G401 (cell line): Measurements from ENCODE around the gene LRIG3. TPM values are rescaled to one million over a fixed set of nuclear protein-coding genes. Genes with fewer than 3 reads are reported as not detected.
"Not testable (repeated sequence)": the region's sequence is repeated elsewhere in the genome, so short reads cannot be mapped to it uniquely, and the experiment has no call there.

Source experiments
- DNase-seq: peaks from one replicate; pipeline ENCODE4 v3.0.0-alpha.2; 2015; ENCODE audit warnings: low spot score
- in situ Hi-C: cut with HindIII; loops from 2 replicates; pipeline ENCODE4 v1.10.0; 2016; ENCODE audit warnings: low sequenced_read_pairs, mixed read lengths
- total RNA-seq: library from RNA; depleted of rRNA; stranded (reverse); fragments of >200 nt; shearing (Covaris generic); gene quantifications from 2 replicates; pipeline ENCODE4 v1.2.3, GENCODE V29; 2014; rRNA removed

The LRIG3 gene
- total RNA-seq = 0.58 and 0.74 TPM in 2 replicates

DNA sequence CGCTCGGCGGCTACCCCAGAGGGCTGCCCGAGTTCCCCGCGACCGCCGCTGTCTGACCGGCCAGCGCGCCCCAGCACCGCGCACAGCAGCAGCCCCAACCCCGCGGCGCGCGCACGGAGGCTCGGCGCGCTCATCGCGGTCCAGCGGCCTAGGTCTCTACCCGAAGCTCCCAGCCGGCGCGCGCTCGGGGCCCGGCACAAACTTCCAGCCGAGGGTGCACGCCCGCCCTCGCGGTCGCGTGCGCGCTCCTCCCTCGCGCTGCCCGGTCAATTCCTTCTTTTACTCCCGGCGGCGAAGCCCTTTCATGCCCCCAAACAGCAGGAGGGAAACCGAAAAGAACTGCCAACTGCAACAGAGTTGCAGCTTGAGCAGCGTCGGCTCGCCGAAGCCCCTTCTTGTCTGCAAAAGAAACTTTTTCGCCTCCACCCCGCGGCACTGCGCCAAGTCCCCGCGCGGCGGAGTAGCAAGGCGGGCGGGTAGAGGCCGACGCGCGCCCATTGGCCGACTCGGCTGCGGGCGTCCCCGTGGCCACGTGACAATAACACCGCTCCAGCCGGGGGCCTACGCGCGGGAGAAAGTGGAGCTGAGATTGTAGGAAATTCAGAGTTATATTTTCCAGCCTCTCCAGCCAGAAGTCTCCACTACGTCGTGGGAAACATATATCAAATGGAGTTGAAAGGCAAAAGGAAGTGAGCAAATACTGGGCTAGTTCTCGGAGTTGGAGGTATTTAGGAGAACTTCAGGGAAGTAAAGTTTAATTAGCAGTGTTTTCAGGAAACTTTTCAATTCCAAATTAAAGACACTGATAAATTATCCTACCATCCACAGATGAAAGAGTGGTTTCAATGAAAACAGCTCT lies at the start of gene LRIG3:
Gene LRIG3 (minus strand): TSS at position 403 of the 859 bp plus-strand sequence. CDS start 269 bp downstream, at position 134.
- peak; percentile 17 for DNase-seq
- in situ Hi-C loops = no loop called here

DNA sequence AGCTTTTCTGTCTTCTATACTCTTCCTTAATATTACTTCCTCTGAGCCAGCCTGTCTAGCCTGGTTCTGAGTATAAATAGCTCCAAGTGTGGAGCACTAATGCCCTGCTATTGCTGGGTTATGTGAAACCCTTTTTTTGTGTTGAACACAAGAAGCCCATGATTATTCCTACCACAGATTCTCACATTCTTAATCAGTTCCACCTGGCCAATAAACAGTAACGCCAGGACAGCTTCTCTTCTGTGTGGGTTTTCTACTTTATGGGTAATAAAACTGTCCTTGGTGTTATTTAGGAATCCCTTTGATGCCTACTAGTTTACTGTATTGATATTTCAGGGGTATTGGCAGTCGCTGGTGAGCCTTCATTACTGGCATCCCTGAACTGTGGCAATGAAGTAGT lies 48.9 kb upstream of the LRIG3 start:
- DNase-seq = no peak
- in situ Hi-C loops = no loop called here

- DNase-seq = no peak
- in situ Hi-C loops = no loop called here
Observed at GRCh38 chr12:58967561-58967960, 47.3 kb upstream of the LRIG3 start.

- DNase-seq = no peak
- in situ Hi-C loops = no loop called here
Observed at GRCh38 chr12:58966939-58967338, 46.6 kb upstream of the LRIG3 start.

- in situ Hi-C loops = no loop called here
- DNase-seq = no peak
Observed at GRCh38 chr12:58965568-58965967, 45.3 kb upstream of the LRIG3 start.

GRCh38 chr12:58963844-58964243 lies 43.5 kb upstream of the LRIG3 start:
- DNase-seq = no peak
- in situ Hi-C loops = no loop called here

DNA sequence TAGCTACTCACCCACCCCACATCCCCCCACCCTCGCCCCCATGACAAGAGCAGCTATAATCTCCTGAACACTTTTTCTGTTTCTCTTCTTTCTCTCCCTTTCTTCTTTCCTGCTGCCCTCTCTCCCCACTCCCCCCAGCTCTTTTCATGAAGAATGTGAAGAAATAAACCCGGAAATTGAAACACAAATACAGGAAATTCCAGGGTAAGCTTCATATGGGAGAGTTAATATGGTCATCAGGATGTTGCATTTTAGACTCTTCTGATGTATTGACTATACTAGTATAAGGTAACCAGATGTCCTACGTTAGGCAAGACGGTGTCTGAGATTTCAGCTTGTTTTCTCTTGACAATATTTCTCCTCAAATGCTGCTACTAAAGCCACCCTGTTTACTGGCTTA lies 41.6 kb upstream of the LRIG3 start:
- DNase-seq = no peak
- in situ Hi-C loops = no loop called here

DNA sequence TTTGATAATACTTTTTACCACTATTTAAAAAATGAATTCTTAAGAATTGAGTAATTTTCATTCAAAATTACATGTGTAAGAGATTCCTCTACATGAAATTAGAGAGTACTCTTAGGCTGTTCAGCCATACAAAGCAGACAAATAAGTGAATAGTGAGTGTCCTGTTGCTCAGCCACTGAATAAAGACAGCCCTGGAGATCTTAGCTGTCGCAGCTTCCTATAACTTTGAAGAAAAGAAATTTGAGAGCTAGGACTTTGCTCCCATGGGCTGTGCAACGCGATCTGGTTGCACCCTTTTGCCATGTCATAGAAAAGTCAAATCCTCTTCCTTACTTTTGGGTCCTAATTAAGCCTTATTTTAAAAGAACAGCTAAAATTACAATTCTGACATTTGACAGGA lies 40.9 kb upstream of the LRIG3 start:
- in situ Hi-C loops = no loop called here
- DNase-seq = no peak

DNA sequence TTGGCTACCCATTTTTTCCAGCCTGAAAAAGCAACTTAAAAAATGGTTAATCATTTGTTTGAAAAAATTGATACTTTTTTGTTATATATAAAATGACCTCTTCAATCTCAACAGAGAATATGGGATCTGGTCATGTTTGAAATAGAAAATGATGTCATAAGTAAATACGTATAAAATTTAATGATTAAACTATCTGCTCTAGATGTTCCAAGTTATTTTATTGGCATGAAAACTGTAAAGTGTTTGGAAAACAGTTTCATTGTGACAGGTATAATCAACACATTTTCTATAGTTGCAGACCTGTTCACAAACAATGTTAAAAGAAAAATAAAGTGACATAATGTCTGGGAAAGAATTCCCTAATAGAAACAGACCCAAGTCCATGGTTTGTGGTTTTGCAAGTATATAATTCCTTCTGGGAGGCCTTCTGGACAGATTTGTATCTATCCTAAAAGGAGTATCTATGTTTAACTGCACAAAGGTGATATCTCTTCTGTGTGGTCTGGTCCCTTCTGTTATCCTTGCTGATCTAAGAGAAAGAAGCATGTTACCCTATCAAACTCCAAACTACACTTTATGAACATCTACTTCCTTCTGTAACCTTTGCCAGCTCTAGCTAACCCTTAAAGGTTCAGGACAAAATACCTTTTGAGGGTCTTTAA lies 39.5 kb upstream of the LRIG3 start:
- DNase-seq = no peak
- in situ Hi-C loops = no loop called here

- no peak for DNase-seq
- in situ Hi-C loops = no loop called here
Observed at GRCh38 chr12:58957298-58957697, 37.0 kb upstream of the LRIG3 start.

DNA sequence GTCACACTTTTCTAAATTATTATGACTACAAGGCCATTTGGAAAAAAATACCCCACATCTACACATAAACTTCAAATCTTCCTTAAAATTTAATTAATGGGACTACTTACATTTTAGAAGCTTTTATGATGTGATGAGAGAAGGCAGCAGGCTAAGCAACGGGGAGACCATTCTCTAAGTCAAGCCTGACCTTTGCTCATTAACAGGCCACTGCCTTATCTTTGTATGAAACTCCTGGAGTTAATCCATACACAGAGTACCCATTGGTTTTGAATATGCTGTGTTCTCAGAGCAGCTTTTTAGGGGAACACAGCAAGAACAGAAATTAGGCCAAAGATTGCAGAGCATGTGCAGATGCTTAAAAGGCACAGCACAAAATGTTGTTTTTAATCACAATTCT lies 35.5 kb upstream of the LRIG3 start:
- in situ Hi-C loops = no loop called here
- DNase-seq = no peak

- in situ Hi-C loops = no loop called here
- DNase-seq = no peak
Observed at GRCh38 chr12:58954002-58954401, 33.7 kb upstream of the LRIG3 start.

DNA sequence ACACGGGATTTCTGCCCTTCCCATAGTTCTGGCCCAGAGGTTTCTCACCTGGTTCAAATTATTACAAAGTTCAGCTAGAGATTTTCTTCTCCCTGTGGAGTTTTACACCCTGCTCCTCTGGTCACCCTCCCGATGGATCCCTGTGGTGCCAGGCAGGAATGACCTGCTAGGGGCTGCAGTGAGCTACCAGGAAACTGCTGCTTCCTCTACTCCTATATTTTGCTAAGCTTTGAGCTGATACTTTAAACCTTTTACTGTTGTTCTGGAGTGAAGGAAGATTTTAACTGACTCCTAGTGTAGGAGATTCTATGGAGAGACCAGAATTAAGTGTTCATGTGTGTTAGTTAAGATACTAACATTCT lies 30.4 kb upstream of the LRIG3 start:
- in situ Hi-C loops = no loop called here
- DNase-seq = no peak

DNA sequence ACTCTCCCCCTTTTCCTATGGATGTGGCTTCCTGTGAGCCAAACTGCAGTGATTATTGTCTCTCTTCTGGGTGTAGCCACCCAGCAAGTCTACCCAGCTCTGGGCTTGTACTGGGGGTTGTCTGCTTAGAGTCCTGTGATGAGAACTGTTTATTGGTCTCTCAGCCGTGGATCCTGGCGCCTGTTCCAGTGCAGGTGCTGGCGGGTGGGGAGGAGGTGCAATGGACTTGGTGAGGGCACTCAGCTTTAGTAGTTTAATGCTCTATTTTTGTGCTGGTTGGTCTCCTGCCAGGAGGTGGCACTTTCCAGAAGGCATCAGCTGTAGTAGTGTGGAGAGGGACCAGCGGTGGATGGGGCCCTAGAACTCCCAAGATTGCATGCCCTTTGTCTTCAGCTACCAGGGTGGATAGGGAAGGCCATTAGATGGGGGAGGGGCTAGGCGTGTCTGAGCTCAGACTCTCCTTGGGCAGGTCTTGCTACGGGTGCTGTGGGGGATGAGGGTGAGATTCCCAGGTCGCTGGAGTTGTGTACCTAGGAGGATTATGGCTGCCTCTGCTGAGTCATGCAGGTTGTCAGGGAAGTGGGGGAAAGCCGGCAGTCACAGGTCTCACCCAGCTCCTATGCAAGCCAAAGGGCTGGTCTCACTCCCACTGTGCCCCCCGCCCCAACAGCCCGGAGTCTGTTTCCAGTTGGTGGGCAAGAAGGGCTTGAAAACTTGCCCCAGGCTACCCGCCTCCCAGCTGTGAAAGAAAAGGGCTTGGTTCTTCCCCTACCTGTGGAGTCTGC lies 29.8 kb upstream of the LRIG3 start:
- in situ Hi-C loops, DNase-seq: not testable (repeated sequence)

- in situ Hi-C loops = no loop called here
- DNase-seq = no peak
Observed at GRCh38 chr12:58943079-58943478, 22.8 kb upstream of the LRIG3 start.

GRCh38 chr12:58942345-58942744 lies 22.0 kb upstream of the LRIG3 start:
- in situ Hi-C loops = no loop called here
- DNase-seq = no peak

- DNase-seq = no peak
- in situ Hi-C loops = no loop called here
Observed at GRCh38 chr12:58939399-58940100, 19.2 kb upstream of the LRIG3 start.

DNA sequence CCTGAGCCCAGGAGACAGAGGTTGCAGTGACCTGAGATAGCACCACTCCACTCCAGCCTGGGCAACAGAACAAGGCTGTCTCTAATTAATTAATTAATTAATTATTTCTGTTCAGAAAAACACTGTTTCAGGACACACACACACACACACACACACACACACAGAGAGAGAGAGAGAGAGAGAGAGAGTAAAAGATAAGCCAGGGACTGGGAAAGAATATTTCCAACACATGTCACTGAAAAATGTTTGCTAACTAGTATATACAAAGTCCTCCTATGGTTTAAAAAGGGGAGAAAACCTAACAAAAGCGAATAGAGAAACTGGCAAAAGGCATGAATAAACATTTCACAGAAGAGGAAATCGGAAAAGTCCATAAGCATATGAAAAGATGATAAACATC lies 18.1 kb upstream of the LRIG3 start:
- in situ Hi-C loops = no loop called here
- DNase-seq = no peak

GRCh38 chr12:58934528-58934927 lies 14.2 kb upstream of the LRIG3 start:
- in situ Hi-C loops = no loop called here
- DNase-seq = no peak
